Testis (tissue), 2 donors: Measurements from ENCODE around the gene KCTD17.

Source experiments
- CTCF ChIP-seq, 3 experiments: fragments of 450-650 bp in 2 of 3; fragments of 200-600 bp in 1 of 3; sonication (generic) in 1 of 3; IDR thresholded peaks; one replicate each; pipeline ENCODE4 v1.5.1; 2016 to 2019; ENCODE audit warnings: antibody characterized with exemption in 3 of 3, mild to moderate bottlenecking in 2 of 3, moderate library complexity in 1 of 3
- POLR2A ChIP-seq: fragments of 450-650 bp; IDR thresholded peaks from one replicate; pipeline ENCODE4 v1.6.1; 2017; ENCODE audit warnings: antibody characterized with exemption, mild to moderate bottlenecking, moderate library complexity

- TF ChIP-seq CTCF (IDR thresholded peaks at IDR 0.05), result no peak
- no peak for TF ChIP-seq POLR2A
Measured at GRCh38 chr22:37047006-37047405, 4.5 kb upstream of the KCTD17 start.
